ENCODE measurements around the gene QRFP. TPM values are rescaled to one million over a fixed set of nuclear protein-coding genes. Genes with fewer than 3 reads are reported as not detected.
A peak's percentile ranks its signal among the peaks of the same experiment; 100 is the strongest.

Gene QRFP
- total RNA-seq, 2 donors from 2014 or later, result not detected

DNA sequence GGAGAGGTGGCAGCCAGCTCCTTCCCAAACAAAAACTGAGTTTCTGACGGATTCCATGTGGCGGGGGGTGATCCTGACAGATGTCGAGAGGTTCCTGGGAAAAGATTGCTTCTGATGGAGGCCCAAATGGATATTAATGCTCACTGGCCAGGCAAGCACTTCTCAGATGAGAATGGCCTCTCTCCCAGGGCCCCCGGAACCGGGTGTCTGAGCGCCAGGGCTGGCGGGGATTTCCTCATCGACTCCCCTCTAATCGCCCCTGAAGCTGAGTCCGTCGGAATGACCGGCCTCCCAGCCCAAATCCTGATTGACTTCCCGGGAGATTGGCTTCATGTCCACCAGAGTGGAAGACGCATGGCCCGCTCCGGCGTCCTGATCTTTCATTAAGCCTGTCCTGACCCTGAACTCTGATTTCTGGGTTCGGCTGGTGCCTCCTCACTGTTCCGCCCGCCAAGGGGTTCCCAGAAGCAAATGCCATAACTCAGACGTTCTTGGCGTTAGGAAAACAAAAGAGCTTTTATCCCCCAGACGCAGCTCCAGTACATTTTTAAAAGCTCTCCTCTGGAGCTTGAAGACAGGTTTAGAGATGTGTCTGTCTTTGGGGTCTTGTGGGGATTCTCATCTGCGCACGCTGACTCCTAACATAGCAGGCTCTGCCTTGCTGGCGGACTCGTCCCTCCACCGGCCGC is 24.8 kb upstream of the QRFP start:
- Histone ChIP-seq H3K4me3 (ENCODE audit: low read length) (no peak overlapping the region), H3K27me3 (ENCODE audit: control insufficient read depth, insufficient read depth, low read length, poor library complexity, severe bottlenecking) (no peaks in the 10 kb centered on the region), H3K9ac (ENCODE audit: extremely low read depth, low read length, poor library complexity, severe bottlenecking) (no peak overlapping the region), H3K36me3 (ENCODE audit: control insufficient read depth, insufficient read depth, low read length) (no peaks in the 10 kb centered on the region), H3K9me3 (ENCODE audit: control insufficient read depth, low read length) (no peaks in the 10 kb centered on the region), H3K27ac (ENCODE audit: low read depth, low read length) (peak overlapping the region; percentile 72), H3K4me1 (ENCODE audit: control insufficient read depth, insufficient read depth, low read length) (no peaks in the 10 kb centered on the region)
- TF ChIP-seq, protein P1, sequence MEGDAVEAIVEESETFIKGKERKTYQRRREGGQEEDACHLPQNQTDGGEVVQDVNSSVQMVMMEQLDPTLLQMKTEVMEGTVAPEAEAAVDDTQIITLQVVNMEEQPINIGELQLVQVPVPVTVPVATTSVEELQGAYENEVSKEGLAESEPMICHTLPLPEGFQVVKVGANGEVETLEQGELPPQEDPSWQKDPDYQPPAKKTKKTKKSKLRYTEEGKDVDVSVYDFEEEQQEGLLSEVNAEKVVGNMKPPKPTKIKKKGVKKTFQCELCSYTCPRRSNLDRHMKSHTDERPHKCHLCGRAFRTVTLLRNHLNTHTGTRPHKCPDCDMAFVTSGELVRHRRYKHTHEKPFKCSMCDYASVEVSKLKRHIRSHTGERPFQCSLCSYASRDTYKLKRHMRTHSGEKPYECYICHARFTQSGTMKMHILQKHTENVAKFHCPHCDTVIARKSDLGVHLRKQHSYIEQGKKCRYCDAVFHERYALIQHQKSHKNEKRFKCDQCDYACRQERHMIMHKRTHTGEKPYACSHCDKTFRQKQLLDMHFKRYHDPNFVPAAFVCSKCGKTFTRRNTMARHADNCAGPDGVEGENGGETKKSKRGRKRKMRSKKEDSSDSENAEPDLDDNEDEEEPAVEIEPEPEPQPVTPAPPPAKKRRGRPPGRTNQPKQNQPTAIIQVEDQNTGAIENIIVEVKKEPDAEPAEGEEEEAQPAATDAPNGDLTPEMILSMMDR (conservative IDR thresholded peaks at IDR 0.05), result no peak
- H3K4me3 Mint-ChIP-seq, result no peak overlapping the region
- peak overlapping the region; percentile 55 for H3K27ac Mint-ChIP-seq
- no peaks in the 10 kb centered on the region for H3K27me3 Mint-ChIP-seq (ENCODE audit: insufficient read depth)
- no peak for DNase-seq
- no peaks in the 10 kb centered on the region for H3K36me3 Mint-ChIP-seq (ENCODE audit: low read depth)
- WGBS, 2 experiments (ENCODE audit: insufficient coverage in 1 of 2, insufficient read length in 1 of 2), result 86 to 91% methylated on average over 29 of the region's 29 CpGs
- H3K4me1 Mint-ChIP-seq, result no peaks in the 10 kb centered on the region
- no peaks in the 10 kb centered on the region for H3K9me3 Mint-ChIP-seq

DNA sequence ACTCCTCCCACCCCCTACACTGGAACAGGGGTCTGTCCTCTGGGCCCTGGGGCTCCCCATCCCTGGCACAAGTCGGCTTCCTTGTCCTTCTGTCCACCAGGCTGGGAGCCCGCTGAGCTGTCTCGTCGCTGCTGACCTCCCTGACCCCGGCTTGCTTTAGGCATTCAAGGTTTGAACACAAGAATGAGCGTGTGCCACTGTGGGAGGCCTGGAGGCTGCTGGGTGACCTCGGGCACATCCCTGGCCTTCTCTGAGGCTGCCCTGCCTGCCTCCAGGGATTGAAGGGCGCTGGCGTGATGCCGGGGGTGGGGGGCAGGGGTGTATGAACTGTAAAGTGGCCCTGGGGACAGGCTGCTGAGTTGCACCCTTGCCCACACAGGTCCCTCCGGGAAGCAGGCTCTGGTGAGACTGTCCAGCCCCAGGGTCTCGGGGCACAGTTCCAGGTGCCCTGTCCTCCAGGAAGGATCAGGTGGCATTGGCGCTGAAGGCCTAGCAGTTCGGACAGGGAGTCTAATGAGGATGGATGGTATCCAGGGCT is 24.2 kb upstream of the QRFP start:
- TF ChIP-seq, protein P1 (conservative IDR thresholded peaks at IDR 0.05), result no peak
- Histone ChIP-seq H3K27ac (ENCODE audit: low read depth, low read length) (peak overlapping the region; percentile 72), H3K4me1 (ENCODE audit: control insufficient read depth, insufficient read depth, low read length) (no peaks in the 10 kb centered on the region), H3K4me3 (ENCODE audit: low read length) (no peak overlapping the region), H3K36me3 (ENCODE audit: control insufficient read depth, insufficient read depth, low read length) (no peaks in the 10 kb centered on the region), H3K27me3 (ENCODE audit: control insufficient read depth, insufficient read depth, low read length, poor library complexity, severe bottlenecking) (no peaks in the 10 kb centered on the region), H3K9me3 (ENCODE audit: control insufficient read depth, low read length) (no peaks in the 10 kb centered on the region), H3K9ac (ENCODE audit: extremely low read depth, low read length, poor library complexity, severe bottlenecking) (no peak overlapping the region)
- Mint-ChIP-seq H3K27ac (peak overlapping the region; percentile 55), H3K36me3 (ENCODE audit: low read depth) (no peaks in the 10 kb centered on the region), H3K4me1 (no peaks in the 10 kb centered on the region), H3K4me3 (no peak overlapping the region), H3K27me3 (ENCODE audit: insufficient read depth) (no peaks in the 10 kb centered on the region), H3K9me3 (no peaks in the 10 kb centered on the region)
- no peak for DNase-seq
- WGBS, 2 experiments (ENCODE audit: insufficient coverage in 1 of 2, insufficient read length in 1 of 2), result 75 to 88% methylated on average over 8 to 14 of the region's 14 CpGs

DNA sequence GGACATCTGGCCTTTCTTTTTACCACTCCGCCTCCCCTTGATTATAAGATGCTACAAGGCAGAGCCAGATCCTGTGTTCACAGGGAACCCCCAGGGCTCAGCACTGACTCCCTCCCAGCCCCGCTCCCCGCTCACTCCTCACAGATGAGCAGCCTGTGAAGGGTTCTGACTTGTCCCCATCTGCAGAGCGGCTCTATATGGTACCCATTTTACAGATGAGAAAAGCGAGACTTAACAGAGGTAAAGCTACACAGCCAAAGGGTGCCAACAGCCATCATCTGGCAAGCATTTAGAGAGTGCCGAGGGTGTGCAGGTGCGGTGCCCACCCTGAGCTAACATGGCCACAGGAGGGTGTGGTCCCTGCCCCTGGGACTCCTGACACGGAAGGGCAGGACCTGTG is 23.6 kb upstream of the QRFP start:
- no peaks in the 10 kb centered on the region for H3K4me1 Mint-ChIP-seq
- Histone ChIP-seq H3K4me3 (ENCODE audit: low read length) (no peak overlapping the region), H3K27me3 (ENCODE audit: control insufficient read depth, insufficient read depth, low read length, poor library complexity, severe bottlenecking) (no peaks in the 10 kb centered on the region), H3K27ac (ENCODE audit: low read depth, low read length) (no peak overlapping the region), H3K4me1 (ENCODE audit: control insufficient read depth, insufficient read depth, low read length) (no peaks in the 10 kb centered on the region), H3K9me3 (ENCODE audit: control insufficient read depth, low read length) (no peaks in the 10 kb centered on the region), H3K9ac (ENCODE audit: extremely low read depth, low read length, poor library complexity, severe bottlenecking) (no peak overlapping the region), H3K36me3 (ENCODE audit: control insufficient read depth, insufficient read depth, low read length) (no peaks in the 10 kb centered on the region)
- no peaks in the 10 kb centered on the region for H3K27me3 Mint-ChIP-seq (ENCODE audit: insufficient read depth)
- no peak overlapping the region for H3K27ac Mint-ChIP-seq
- no peaks in the 10 kb centered on the region for H3K36me3 Mint-ChIP-seq (ENCODE audit: low read depth)
- TF ChIP-seq, protein P1 (conservative IDR thresholded peaks at IDR 0.05), result no peak
- no peak overlapping the region for H3K4me3 Mint-ChIP-seq
- 90 to 92% methylated on average over 5 to 8 of the region's 8 CpGs for WGBS, 2 experiments (ENCODE audit: insufficient coverage in 1 of 2, insufficient read length in 1 of 2)
- DNase-seq, result no peak
- no peaks in the 10 kb centered on the region for H3K9me3 Mint-ChIP-seq
